Activated T-helper 2 cell treated with anti-CD3 and anti-CD28 coated beads, Interferon-gamma antibody, Interleukin-2, Interleukin-4, amounts not matched to agents 10 μg/mL and 5 μg/mL and 100 μg/mL, durations not matched to agents 14 hours and 24 hours and 36 hours (primary cell): ENCODE measurements around the gene NRXN3. TPM values are rescaled to one million over a fixed set of nuclear protein-coding genes. Genes with fewer than 3 reads are reported as not detected.

Experiments
- DNase-seq: peaks from one replicate; pipeline ENCODE4 v3.0.0; 2021; ENCODE audit warnings: low spot score
- H3K27ac Mint-ChIP-seq: one replicate; pipeline ENCODE4 v1.8.0; 2021; ENCODE audit warnings: mixed read lengths
- H3K27me3 Mint-ChIP-seq: one replicate; pipeline ENCODE4 v1.8.0; 2021; ENCODE audit warnings: low read depth, mixed read lengths
- H3K36me3 Mint-ChIP-seq: one replicate; pipeline ENCODE4 v1.8.0; 2021; ENCODE audit warnings: low read depth, mixed read lengths
- H3K4me1 Mint-ChIP-seq: one replicate; pipeline ENCODE4 v1.8.0; 2021; ENCODE audit warnings: low read depth, mixed read lengths
- H3K4me3 Mint-ChIP-seq: one replicate; pipeline ENCODE4 v1.8.0; 2021; ENCODE audit warnings: low read depth, mild to moderate bottlenecking, moderate library complexity, mixed read lengths
- H3K9me3 Mint-ChIP-seq: one replicate; pipeline ENCODE4 v1.8.0; 2021; ENCODE audit warnings: mixed read lengths
- intact Hi-C: fragments of 100-400 bp; cut with micrococcal nuclease; formaldehyde crosslinking; loops from one replicate; pipeline ENCODE4 v1.15.1; 2023
- total RNA-seq: library from RNA; stranded (reverse); gene quantifications from 2 replicates; pipeline ENCODE4 v1.2.3, GENCODE V29; 2022

NRXN3 gene
- total RNA-seq, 1 donor from 2014 or later, result not detected

GRCh38 chr14:79511146-79511545 is 1341.0 kb downstream of the NRXN3 start:
- H3K4me1 Mint-ChIP-seq, result no peaks in the 10 kb centered on the region
- H3K27me3 Mint-ChIP-seq, result no peaks in the 10 kb centered on the region
- DNase-seq, result no peak
- H3K4me3 Mint-ChIP-seq, result no peak overlapping the region
- H3K36me3 Mint-ChIP-seq, result no peaks in the 10 kb centered on the region
- no peak overlapping the region for H3K27ac Mint-ChIP-seq
- intact Hi-C loops, result no loop called here
- peaks cover 3% of the 10 kb centered on the region for H3K9me3 Mint-ChIP-seq

DNA sequence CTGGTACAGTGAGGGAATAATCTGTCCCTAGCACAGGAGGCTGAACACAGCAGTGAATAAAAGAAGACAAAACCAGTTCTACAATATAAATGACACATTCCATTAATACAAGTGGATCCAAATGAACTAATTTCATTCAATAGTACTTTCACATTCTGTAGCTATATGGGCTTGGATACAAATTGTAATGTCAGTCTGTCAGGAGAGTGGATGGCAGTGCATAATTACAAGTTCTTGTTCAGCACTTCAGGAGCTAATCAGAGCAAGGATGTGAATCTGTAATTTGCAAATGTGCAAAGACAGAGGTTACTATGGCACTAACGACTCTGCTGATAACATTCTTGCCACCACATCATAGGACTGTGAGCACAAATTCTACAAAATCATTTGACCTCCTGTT is 1343.3 kb downstream of the NRXN3 start:
- Mint-ChIP-seq H3K9me3 (peaks cover 3% of the 10 kb centered on the region), H3K36me3 (no peaks in the 10 kb centered on the region), H3K4me3 (no peak overlapping the region), H3K4me1 (no peaks in the 10 kb centered on the region), H3K27ac (no peak overlapping the region), H3K27me3 (no peaks in the 10 kb centered on the region)
- intact Hi-C loops, result no loop called here
- no peak for DNase-seq

GRCh38 chr14:79514700-79515099 is 1344.5 kb downstream of the NRXN3 start:
- Mint-ChIP-seq H3K27me3 (no peaks in the 10 kb centered on the region), H3K9me3 (peaks cover 3% of the 10 kb centered on the region), H3K27ac (no peak overlapping the region), H3K4me1 (no peaks in the 10 kb centered on the region), H3K36me3 (no peaks in the 10 kb centered on the region), H3K4me3 (no peak overlapping the region)
- intact Hi-C loops, result no loop called here
- no peak for DNase-seq

DNA sequence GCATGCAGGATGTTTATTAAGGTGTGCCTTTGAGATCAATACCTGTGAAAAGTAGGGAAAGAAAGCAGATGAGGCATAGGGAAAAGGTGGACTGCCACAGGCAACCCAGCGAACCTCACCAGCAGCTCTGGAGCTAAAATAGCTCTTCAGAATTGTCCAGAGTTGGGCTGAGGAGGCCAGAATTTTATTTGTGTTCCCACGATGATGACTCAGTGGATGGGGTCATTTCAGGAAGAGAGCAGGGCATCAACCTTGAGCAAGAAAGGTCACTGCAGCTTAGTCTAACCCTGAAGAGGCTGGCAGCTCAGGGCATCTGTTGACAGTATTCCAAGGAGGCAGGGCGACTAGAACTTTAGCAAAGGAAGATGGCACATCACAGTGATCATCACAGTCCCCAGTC is 1345.0 kb downstream of the NRXN3 start:
- H3K9me3 Mint-ChIP-seq, result peaks cover 1% of the 10 kb centered on the region
- H3K4me1 Mint-ChIP-seq, result no peaks in the 10 kb centered on the region
- H3K27me3 Mint-ChIP-seq, result no peaks in the 10 kb centered on the region
- H3K4me3 Mint-ChIP-seq, result no peak overlapping the region
- no peaks in the 10 kb centered on the region for H3K36me3 Mint-ChIP-seq
- DNase-seq, result no peak
- H3K27ac Mint-ChIP-seq, result no peak overlapping the region
- intact Hi-C loops, result no loop called here

- Mint-ChIP-seq H3K27me3 (no peaks in the 10 kb centered on the region), H3K27ac (no peak overlapping the region), H3K4me1 (no peaks in the 10 kb centered on the region), H3K9me3 (peaks cover 3% of the 10 kb centered on the region), H3K36me3 (no peaks in the 10 kb centered on the region), H3K4me3 (no peak overlapping the region)
- no peak for DNase-seq
- intact Hi-C loops, result no loop called here
Measured at GRCh38 chr14:79516009-79516408, 1345.8 kb downstream of the NRXN3 start.

GRCh38 chr14:79525416-79525815 is 1355.2 kb downstream of the NRXN3 start:
- intact Hi-C loops, result no loop called here
- no peak for DNase-seq
- no peak overlapping the region for H3K27ac Mint-ChIP-seq
- peaks cover 14% of the 10 kb centered on the region for H3K9me3 Mint-ChIP-seq
- H3K4me3 Mint-ChIP-seq, result no peak overlapping the region
- no peaks in the 10 kb centered on the region for H3K4me1 Mint-ChIP-seq
- no peaks in the 10 kb centered on the region for H3K27me3 Mint-ChIP-seq
- no peaks in the 10 kb centered on the region for H3K36me3 Mint-ChIP-seq

DNA sequence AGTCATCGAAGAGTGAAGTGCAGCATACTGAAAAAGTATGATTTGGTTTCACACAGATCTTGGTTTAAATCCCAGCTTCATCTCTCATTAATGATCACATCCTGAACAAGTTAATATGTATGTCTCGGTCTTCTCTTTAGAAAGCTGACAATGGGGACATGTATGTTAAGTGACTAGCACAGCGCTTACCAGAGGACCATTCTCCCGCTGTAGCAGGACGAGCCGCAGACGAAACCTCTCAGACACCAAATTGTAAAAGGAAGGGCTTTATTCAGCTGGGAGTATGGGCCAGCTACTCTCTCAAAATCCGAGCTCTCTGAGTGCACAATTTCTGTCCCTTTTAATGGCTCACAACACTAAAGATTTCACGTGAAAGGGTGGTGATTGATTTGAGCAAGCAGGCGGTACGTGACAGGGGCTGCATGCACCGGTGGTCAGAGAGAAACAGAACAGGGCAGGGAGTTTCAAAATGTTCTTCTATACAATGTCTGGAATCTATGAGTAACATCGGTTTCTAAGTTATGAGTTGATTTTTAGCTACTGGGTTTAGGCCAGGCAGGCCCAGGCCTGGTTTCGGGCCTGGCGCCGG is 1358.7 kb downstream of the NRXN3 start:
- peaks cover 4% of the 10 kb centered on the region for H3K9me3 Mint-ChIP-seq
- no peaks in the 10 kb centered on the region for H3K4me1 Mint-ChIP-seq
- no peaks in the 10 kb centered on the region for H3K27me3 Mint-ChIP-seq
- no peak for DNase-seq
- intact Hi-C loops, result no loop called here
- H3K36me3 Mint-ChIP-seq, result no peaks in the 10 kb centered on the region
- no peak overlapping the region for H3K4me3 Mint-ChIP-seq
- no peak overlapping the region for H3K27ac Mint-ChIP-seq

DNA sequence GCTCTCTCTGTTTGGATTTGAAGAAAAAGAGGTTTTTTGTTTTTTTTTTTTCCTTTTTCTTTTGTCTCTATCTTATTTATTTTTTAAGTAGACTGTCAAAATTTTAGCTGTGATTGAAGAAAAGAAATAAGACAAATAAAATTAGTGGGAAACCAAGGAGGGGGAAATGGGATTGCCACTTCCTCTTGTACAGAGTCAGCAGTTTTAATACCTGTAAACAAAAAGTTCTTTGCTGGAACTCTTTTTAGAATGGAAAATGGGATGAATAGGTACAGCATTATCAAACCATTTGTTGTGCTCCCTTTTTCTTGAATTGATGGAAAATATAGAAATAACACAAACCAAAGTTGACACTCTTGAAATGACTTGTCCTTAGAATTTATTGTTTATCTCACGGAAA is 1360.4 kb downstream of the NRXN3 start:
- Mint-ChIP-seq H3K36me3 (no peaks in the 10 kb centered on the region), H3K27ac (no peak overlapping the region), H3K4me3 (no peak overlapping the region), H3K27me3 (no peaks in the 10 kb centered on the region), H3K9me3 (peaks cover 4% of the 10 kb centered on the region), H3K4me1 (no peaks in the 10 kb centered on the region)
- intact Hi-C loops, result no loop called here
- no peak for DNase-seq

- H3K9me3 Mint-ChIP-seq, result peaks cover 9% of the 10 kb centered on the region
Measured at GRCh38 chr14:79534703-79535353, 1364.7 kb downstream of the NRXN3 start.

DNA sequence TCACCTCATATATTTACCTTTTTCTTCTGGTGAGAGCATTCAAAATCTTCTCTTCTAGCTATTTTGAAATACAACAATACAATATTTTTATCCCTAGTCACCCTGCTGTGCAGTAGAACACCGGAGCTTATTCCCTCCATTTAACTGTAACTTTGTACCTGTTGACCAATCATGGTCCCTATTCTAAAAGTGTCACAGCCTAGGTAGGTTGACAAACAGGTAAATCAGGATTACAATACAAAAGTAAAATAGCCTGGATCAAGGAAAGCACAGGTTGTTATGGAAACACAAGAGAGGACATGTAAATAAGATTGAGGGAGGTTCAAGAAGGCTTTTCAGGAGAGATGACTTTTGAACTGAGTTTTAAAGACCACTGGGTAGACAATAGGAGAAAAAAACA is 1370.2 kb downstream of the NRXN3 start:
- Mint-ChIP-seq H3K9me3 (peaks cover 19% of the 10 kb centered on the region), H3K4me1 (no peaks in the 10 kb centered on the region), H3K36me3 (no peaks in the 10 kb centered on the region), H3K4me3 (no peak overlapping the region), H3K27me3 (no peaks in the 10 kb centered on the region), H3K27ac (no peak overlapping the region)
- no peak for DNase-seq
- intact Hi-C loops, result no loop called here

More at GRCh38 chr14:79534703-79535353, 1364.7 kb downstream of the NRXN3 start:
- no peak for DNase-seq
- H3K4me3 Mint-ChIP-seq, result no peak overlapping the region
- H3K36me3 Mint-ChIP-seq, result no peaks in the 10 kb centered on the region
- no peaks in the 10 kb centered on the region for H3K27me3 Mint-ChIP-seq
- no peaks in the 10 kb centered on the region for H3K4me1 Mint-ChIP-seq
- no peak overlapping the region for H3K27ac Mint-ChIP-seq
- intact Hi-C loops, result no loop called here

DNA sequence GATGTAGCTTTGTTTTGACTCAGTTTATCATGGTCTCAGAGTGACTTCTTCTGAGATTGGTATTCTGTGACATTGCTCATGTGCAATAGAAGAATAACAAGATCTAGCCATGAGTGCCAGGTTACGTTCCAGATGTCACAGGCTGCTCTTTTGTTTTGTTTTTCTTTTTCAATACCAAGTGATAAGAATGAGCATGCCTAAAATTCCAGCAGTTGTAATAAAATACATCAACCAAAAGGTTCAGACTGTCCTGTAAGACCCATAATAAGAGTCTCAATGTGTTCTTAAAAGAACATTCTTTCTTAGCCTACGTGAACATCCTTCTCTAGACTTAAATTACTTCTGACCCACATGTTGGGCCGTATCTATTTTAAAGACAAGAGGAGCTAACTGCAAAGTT is 1371.9 kb downstream of the NRXN3 start:
- Mint-ChIP-seq H3K27ac (no peak overlapping the region), H3K4me3 (no peak overlapping the region), H3K4me1 (no peaks in the 10 kb centered on the region), H3K36me3 (no peaks in the 10 kb centered on the region), H3K9me3 (peaks cover 13% of the 10 kb centered on the region), H3K27me3 (no peaks in the 10 kb centered on the region)
- intact Hi-C loops, result no loop called here
- DNase-seq, result no peak

GRCh38 chr14:79543348-79543747 is 1373.2 kb downstream of the NRXN3 start:
- H3K4me1 Mint-ChIP-seq, result no peaks in the 10 kb centered on the region
- H3K27ac Mint-ChIP-seq, result no peak overlapping the region
- H3K9me3 Mint-ChIP-seq, result peaks cover 13% of the 10 kb centered on the region
- intact Hi-C loops, result no loop called here
- no peaks in the 10 kb centered on the region for H3K27me3 Mint-ChIP-seq
- DNase-seq, result no peak
- no peak overlapping the region for H3K4me3 Mint-ChIP-seq
- H3K36me3 Mint-ChIP-seq, result no peaks in the 10 kb centered on the region

- Mint-ChIP-seq H3K4me1 (no peaks in the 10 kb centered on the region), H3K27me3 (no peaks in the 10 kb centered on the region), H3K27ac (no peak overlapping the region), H3K4me3 (no peak overlapping the region), H3K36me3 (no peaks in the 10 kb centered on the region), H3K9me3 (peaks cover 9% of the 10 kb centered on the region)
- intact Hi-C loops, result no loop called here
- DNase-seq, result no peak
Measured at GRCh38 chr14:79543967-79544697, 1374.0 kb downstream of the NRXN3 start.
